GM20431 (cell line): ENCODE results near the gene OR10R2.
"Not testable (repeated sequence)": the region's sequence is repeated elsewhere in the genome, so short reads cannot be mapped to it uniquely, and the experiment has no call there.

Source experiments
- in situ Hi-C: fragments of 300-500 bp; cut with MseI, MboI; formaldehyde crosslinking; loops from one replicate; pipeline ENCODE4 v1.15.0; 2020; ENCODE audit warnings: low sequenced_read_pairs; ENCODE audit not compliant: unreplicated experiment

Gene OR10R2

GRCh38 chr1:158471920-158472319 lies at the start of gene OR10R2:
Gene OR10R2, plus strand, starts transcription at chr1:158472220. Its CDS starts 106 bp downstream, at chr1:158472326.
- in situ Hi-C loops = no loop called here

- in situ Hi-C loops = no loop called here
Observed at GRCh38 chr1:158425027-158425426, 47.0 kb upstream of the OR10R2 start.

- in situ Hi-C loops = no loop called here
Observed at GRCh38 chr1:158426137-158426536, 45.9 kb upstream of the OR10R2 start, which contains the start of gene OR10K2. Gene OR10K2, minus strand, starts transcription at chr1:158426237. Its CDS starts 5,371 bp downstream, at chr1:158420866.

- in situ Hi-C loops = not testable (repeated sequence)
Observed at GRCh38 chr1:158430163-158430562, 41.9 kb upstream of the OR10R2 start.

GRCh38 chr1:158434741-158435140 lies 37.3 kb upstream of the OR10R2 start:
- in situ Hi-C loops = no loop called here

GRCh38 chr1:158445376-158445775 lies 26.6 kb upstream of the OR10R2 start:
- in situ Hi-C loops = no loop called here

GRCh38 chr1:158454537-158454936 lies 17.5 kb upstream of the OR10R2 start:
- in situ Hi-C loops = no loop called here

- in situ Hi-C loops = no loop called here
Observed at GRCh38 chr1:158457246-158457645, 14.8 kb upstream of the OR10R2 start.

GRCh38 chr1:158458263-158458662 lies 13.8 kb upstream of the OR10R2 start:
- in situ Hi-C loops = no loop called here

- in situ Hi-C loops = no loop called here
Observed at GRCh38 chr1:158461534-158461933, 10.5 kb upstream of the OR10R2 start, which contains the start of gene OR10K1. Gene OR10K1, plus strand, starts transcription at chr1:158461834. Its CDS starts 3,728 bp downstream, at chr1:158465562.

GRCh38 chr1:158485455-158485854 lies 13.4 kb downstream of the OR10R2 start:
- in situ Hi-C loops = no loop called here

GRCh38 chr1:158491316-158491715 lies 19.3 kb downstream of the OR10R2 start:
- in situ Hi-C loops = no loop called here

- in situ Hi-C loops = no loop called here
Observed at GRCh38 chr1:158493054-158493453, 21.0 kb downstream of the OR10R2 start.

- in situ Hi-C loops = no loop called here
Observed at GRCh38 chr1:158494796-158495195, 22.8 kb downstream of the OR10R2 start.

GRCh38 chr1:158496374-158496773 lies 24.4 kb downstream of the OR10R2 start:
- in situ Hi-C loops = no loop called here

GRCh38 chr1:158506369-158506987 lies 34.5 kb downstream of the OR10R2 start:
- in situ Hi-C loops = loop anchor here (25.0 kb wide), 2 partner anchors 294 to 481 kb away; no protein-coding TSS in a partner anchor

GRCh38 chr1:158507511-158507910 lies 35.5 kb downstream of the OR10R2 start:
- in situ Hi-C loops = loop anchor here (25.0 kb wide), 2 partner anchors 295 to 480 kb away; no protein-coding TSS in a partner anchor

- in situ Hi-C loops = loop anchor here (25.0 kb wide), 2 partner anchors 297 to 478 kb away; no protein-coding TSS in a partner anchor
Observed at GRCh38 chr1:158509471-158510156, 37.6 kb downstream of the OR10R2 start.

GRCh38 chr1:158516966-158517365 lies 44.9 kb downstream of the OR10R2 start:
- in situ Hi-C loops = loop anchor here (25.0 kb wide), 2 partner anchors 305 to 470 kb away; no protein-coding TSS in a partner anchor

- in situ Hi-C loops = loop anchor here (25.0 kb wide), 2 partner anchors 308 to 467 kb away; no protein-coding TSS in a partner anchor
Observed at GRCh38 chr1:158520021-158520420, 48.0 kb downstream of the OR10R2 start.
